Measurements from ENCODE around the gene ERG.

The ERG gene

GRCh38 chr21:38444691-38445090, 53.6 kb downstream of the ERG start:
- TF ChIP-seq SIN3A (IDR thresholded peaks at IDR 0.05; ENCODE audit: borderline replicate concordance, insufficient read depth, low read length) (no peak), REST (IDR thresholded peaks at IDR 0.05; ENCODE audit: insufficient read depth in 1 of 2, low read depth in 2 of 2, low read length in 2 of 2) (0 out of 4 replicates have a peak, but pooled peaks of 1 of the 2 experiments have one; percentile 12)

GRCh38 chr21:38443110-38443509, 55.2 kb downstream of the ERG start:
- TF ChIP-seq SIN3A (IDR thresholded peaks at IDR 0.05; ENCODE audit: borderline replicate concordance, insufficient read depth, low read length): no peak

- no peak for TF ChIP-seq TAF1 (IDR thresholded peaks at IDR 0.05; ENCODE audit: borderline replicate concordance, insufficient read depth, low read length)
- TF ChIP-seq REST (IDR thresholded peaks at IDR 0.05; ENCODE audit: insufficient read depth in 1 of 2, low read depth in 2 of 2, low read length in 2 of 2): no peak
- TF ChIP-seq FOXP2 (optimal IDR thresholded peaks at IDR 0.05; ENCODE audit: borderline replicate concordance, extremely low read depth, extremely low read length, insufficient read depth): no peak
- no peak for TF ChIP-seq SIN3A (IDR thresholded peaks at IDR 0.05; ENCODE audit: borderline replicate concordance, insufficient read depth, low read length)
- TF ChIP-seq POLR2AphosphoS5 (IDR thresholded peaks at IDR 0.05; ENCODE audit: low read depth, low read length): no peak
Measured at GRCh38 chr21:38441153-38441552, 57.1 kb downstream of the ERG start.

- TF ChIP-seq FOXP2 (optimal IDR thresholded peaks at IDR 0.05; ENCODE audit: borderline replicate concordance, extremely low read depth, extremely low read length, insufficient read depth) (no peak), SIN3A (IDR thresholded peaks at IDR 0.05; ENCODE audit: borderline replicate concordance, insufficient read depth, low read length) (no peak), POLR2AphosphoS5 (IDR thresholded peaks at IDR 0.05; ENCODE audit: low read depth, low read length) (no peak), TAF1 (IDR thresholded peaks at IDR 0.05; ENCODE audit: borderline replicate concordance, insufficient read depth, low read length) (no peak), REST (IDR thresholded peaks at IDR 0.05; ENCODE audit: insufficient read depth in 1 of 2, low read depth in 2 of 2, low read length in 2 of 2) (no peak)
Measured at GRCh38 chr21:38440746-38441145, 57.5 kb downstream of the ERG start.

- TF ChIP-seq SIN3A (IDR thresholded peaks at IDR 0.05; ENCODE audit: borderline replicate concordance, insufficient read depth, low read length) (no peak), POLR2AphosphoS5 (IDR thresholded peaks at IDR 0.05; ENCODE audit: low read depth, low read length) (no peak), FOXP2 (optimal IDR thresholded peaks at IDR 0.05; ENCODE audit: borderline replicate concordance, extremely low read depth, extremely low read length, insufficient read depth) (no peak), REST (IDR thresholded peaks at IDR 0.05; ENCODE audit: insufficient read depth in 1 of 2, low read depth in 2 of 2, low read length in 2 of 2) (no peak), TAF1 (IDR thresholded peaks at IDR 0.05; ENCODE audit: borderline replicate concordance, insufficient read depth, low read length) (no peak)
Measured at GRCh38 chr21:38439957-38440356, 58.3 kb downstream of the ERG start.
